ENCODE results near the gene SYNPO2. TPM values are rescaled to one million over a fixed set of nuclear protein-coding genes. Genes with fewer than 3 reads are reported as not detected.
A peak's percentile ranks its signal among the peaks of the same experiment; 100 is the strongest.

Gene SYNPO2
- total and polyA plus RNA-seq, 2 donors (not counting 1 experiment from before 2014, with no cell fraction given), result 40.1 to 71.7 TPM

DNA sequence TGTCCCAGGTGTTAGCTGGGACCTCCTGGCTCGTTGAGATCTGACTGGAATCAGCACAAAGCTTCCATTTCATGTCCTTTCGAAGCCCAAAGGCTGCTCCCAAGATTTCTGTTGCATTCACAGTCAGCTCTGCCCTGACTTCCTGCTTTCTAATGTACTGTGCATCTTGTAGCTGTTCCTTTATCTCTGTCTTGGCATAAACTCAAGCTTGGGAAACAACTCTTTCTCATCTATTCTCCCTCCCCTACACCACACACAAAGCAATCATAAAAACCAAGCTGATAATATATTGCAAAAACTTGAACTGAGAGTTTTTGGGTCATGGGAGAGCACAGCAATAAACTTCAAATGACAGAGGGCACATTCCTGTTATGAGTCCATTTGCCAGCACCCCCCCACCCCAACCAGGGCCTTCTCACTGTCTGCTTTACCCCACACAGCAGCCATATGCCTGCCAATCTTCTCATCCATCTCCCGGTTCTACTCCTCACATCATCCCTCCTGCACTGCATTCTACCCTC is 76.3 kb downstream of the SYNPO2 start:
- H3K36me3 ChIP-seq (ENCODE audit: control insufficient read depth, insufficient read depth, low read length), result no peaks in the 10 kb centered on the region
- peak; percentile 71 to 80 for DNase-seq (ENCODE audit: low read depth in 2 of 2)
- no peak overlapping the region for H3K9ac ChIP-seq (ENCODE audit: insufficient read depth, low read length)
- H3K4me2 ChIP-seq (ENCODE audit: extremely low read depth, insufficient read depth, low read length), result no peak overlapping the region
- H3K79me2 ChIP-seq (ENCODE audit: control insufficient read depth, insufficient read depth, low read length), result no peaks in the 10 kb centered on the region
- H2AFZ ChIP-seq (ENCODE audit: low read length), result peak overlapping the region; percentile 25
- TF ChIP-seq EZH2 (IDR thresholded peaks at IDR 0.05; ENCODE audit: low read length, missing control alignments), result no peak
- TF ChIP-seq, protein P1, sequence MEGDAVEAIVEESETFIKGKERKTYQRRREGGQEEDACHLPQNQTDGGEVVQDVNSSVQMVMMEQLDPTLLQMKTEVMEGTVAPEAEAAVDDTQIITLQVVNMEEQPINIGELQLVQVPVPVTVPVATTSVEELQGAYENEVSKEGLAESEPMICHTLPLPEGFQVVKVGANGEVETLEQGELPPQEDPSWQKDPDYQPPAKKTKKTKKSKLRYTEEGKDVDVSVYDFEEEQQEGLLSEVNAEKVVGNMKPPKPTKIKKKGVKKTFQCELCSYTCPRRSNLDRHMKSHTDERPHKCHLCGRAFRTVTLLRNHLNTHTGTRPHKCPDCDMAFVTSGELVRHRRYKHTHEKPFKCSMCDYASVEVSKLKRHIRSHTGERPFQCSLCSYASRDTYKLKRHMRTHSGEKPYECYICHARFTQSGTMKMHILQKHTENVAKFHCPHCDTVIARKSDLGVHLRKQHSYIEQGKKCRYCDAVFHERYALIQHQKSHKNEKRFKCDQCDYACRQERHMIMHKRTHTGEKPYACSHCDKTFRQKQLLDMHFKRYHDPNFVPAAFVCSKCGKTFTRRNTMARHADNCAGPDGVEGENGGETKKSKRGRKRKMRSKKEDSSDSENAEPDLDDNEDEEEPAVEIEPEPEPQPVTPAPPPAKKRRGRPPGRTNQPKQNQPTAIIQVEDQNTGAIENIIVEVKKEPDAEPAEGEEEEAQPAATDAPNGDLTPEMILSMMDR (conservative IDR thresholded peaks at IDR 0.05 in 1 of 2, IDR thresholded peaks at IDR 0.05 in 1 of 2; ENCODE audit: low read depth in 1 of 2, low read length in 2 of 2), result no peak
- H3K27me3 ChIP-seq (ENCODE audit: control insufficient read depth, insufficient read depth, low read length), result no peaks in the 10 kb centered on the region
- no peaks in the 10 kb centered on the region for H4K20me1 ChIP-seq (ENCODE audit: control insufficient read depth, extremely low read depth, insufficient read depth, low read length)
- no peaks in the 10 kb centered on the region for H3K9me3 ChIP-seq (ENCODE audit: control insufficient read depth, insufficient read depth, low read depth, low read length)
- H3K27ac ChIP-seq (ENCODE audit: insufficient read depth, low read length), result no peak overlapping the region
- peaks cover 20% of the 10 kb centered on the region for H3K4me1 ChIP-seq (ENCODE audit: control insufficient read depth, extremely low read depth, insufficient read depth, low read length)
- H3K4me3 ChIP-seq (replicated peaks in 1 of 4; ENCODE audit: control extremely low read depth in 1 of 4, insufficient read depth in 1 of 4, low read depth in 3 of 4, low read length in 4 of 4), result no peak overlapping the region

DNA sequence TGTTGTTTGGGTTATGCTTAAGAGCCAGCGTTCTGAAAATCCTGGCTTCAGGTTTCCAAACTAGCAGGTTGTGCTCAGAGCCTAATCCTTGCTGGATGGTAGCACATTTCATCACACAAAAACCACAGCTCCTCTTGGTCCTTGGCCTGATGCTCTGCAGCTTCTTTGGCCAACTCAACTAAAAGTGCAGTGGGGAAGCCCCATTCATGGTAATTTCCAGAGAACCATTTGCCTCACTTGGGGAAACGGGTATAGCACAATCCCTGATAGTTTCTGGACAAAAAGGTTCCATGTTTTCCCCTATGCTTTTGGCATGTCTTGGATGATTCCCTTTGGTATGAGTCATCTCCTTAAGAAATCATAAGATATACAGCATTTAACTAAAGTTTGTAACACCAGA is 78.7 kb downstream of the SYNPO2 start:
- no peaks in the 10 kb centered on the region for H4K20me1 ChIP-seq (ENCODE audit: control insufficient read depth, extremely low read depth, insufficient read depth, low read length)
- H3K36me3 ChIP-seq (ENCODE audit: control insufficient read depth, insufficient read depth, low read length), result no peaks in the 10 kb centered on the region
- no peaks in the 10 kb centered on the region for H3K9me3 ChIP-seq (ENCODE audit: control insufficient read depth, insufficient read depth, low read depth, low read length)
- DNase-seq (ENCODE audit: low read depth in 2 of 2), result peak; percentile 75 to 80
- TF ChIP-seq, protein P1 (conservative IDR thresholded peaks at IDR 0.05 in 1 of 2, IDR thresholded peaks at IDR 0.05 in 1 of 2; ENCODE audit: low read depth in 1 of 2, low read length in 2 of 2), result no peak
- no peak for TF ChIP-seq EZH2 (IDR thresholded peaks at IDR 0.05; ENCODE audit: low read length, missing control alignments)
- no peaks in the 10 kb centered on the region for H3K79me2 ChIP-seq (ENCODE audit: control insufficient read depth, insufficient read depth, low read length)
- H3K4me3 ChIP-seq (replicated peaks in 1 of 4; ENCODE audit: control extremely low read depth in 1 of 4, insufficient read depth in 1 of 4, low read depth in 3 of 4, low read length in 4 of 4), result no peak overlapping the region
- peak overlapping the region; percentile 53 for H3K27ac ChIP-seq (ENCODE audit: insufficient read depth, low read length)
- peak overlapping the region; percentile 52 for H2AFZ ChIP-seq (ENCODE audit: low read length)
- peaks cover 20% of the 10 kb centered on the region for H3K4me1 ChIP-seq (ENCODE audit: control insufficient read depth, extremely low read depth, insufficient read depth, low read length)
- H3K4me2 ChIP-seq (ENCODE audit: extremely low read depth, insufficient read depth, low read length), result peak overlapping the region; percentile 23
- no peak overlapping the region for H3K9ac ChIP-seq (ENCODE audit: insufficient read depth, low read length)
- H3K27me3 ChIP-seq (ENCODE audit: control insufficient read depth, insufficient read depth, low read length), result no peaks in the 10 kb centered on the region

GRCh38 chr4:118968005-118968404 is 79.4 kb downstream of the SYNPO2 start:
- Histone ChIP-seq H3K4me2 (ENCODE audit: extremely low read depth, insufficient read depth, low read length) (peak overlapping the region; percentile 75), H3K36me3 (ENCODE audit: control insufficient read depth, insufficient read depth, low read length) (no peaks in the 10 kb centered on the region), H3K9ac (ENCODE audit: insufficient read depth, low read length) (no peak overlapping the region), H3K9me3 (ENCODE audit: control insufficient read depth, insufficient read depth, low read depth, low read length) (no peaks in the 10 kb centered on the region), H3K4me3 (replicated peaks in 1 of 4; ENCODE audit: control extremely low read depth in 1 of 4, insufficient read depth in 1 of 4, low read depth in 3 of 4, low read length in 4 of 4) (peak overlapping the region in 2 of 4 experiments; percentile 5 to 11), H3K79me2 (ENCODE audit: control insufficient read depth, insufficient read depth, low read length) (no peaks in the 10 kb centered on the region), H4K20me1 (ENCODE audit: control insufficient read depth, extremely low read depth, insufficient read depth, low read length) (no peaks in the 10 kb centered on the region), H3K4me1 (ENCODE audit: control insufficient read depth, extremely low read depth, insufficient read depth, low read length) (peaks cover 20% of the 10 kb centered on the region), H3K27me3 (ENCODE audit: control insufficient read depth, insufficient read depth, low read length) (no peaks in the 10 kb centered on the region), H2AFZ (ENCODE audit: low read length) (peak overlapping the region; percentile 51), H3K27ac (ENCODE audit: insufficient read depth, low read length) (peak overlapping the region; percentile 53)
- DNase-seq (ENCODE audit: low read depth in 2 of 2), result peak; percentile 93 to 96
- TF ChIP-seq EZH2 (IDR thresholded peaks at IDR 0.05; ENCODE audit: low read length, missing control alignments), result no peak
- TF ChIP-seq, protein P1 (conservative IDR thresholded peaks at IDR 0.05 in 1 of 2, IDR thresholded peaks at IDR 0.05 in 1 of 2; ENCODE audit: low read depth in 1 of 2, low read length in 2 of 2), result no peak

Measured in fibroblast of lung (primary cell).